Parathyroid adenoma (tissue), 2 donors: Measurements from ENCODE around the gene ARL5C.

Experiments
- H2AFZ ChIP-seq: fragments of 300-600 bp; sonication (generic); one replicate; pipeline ENCODE4 v1.7.0; 2017; ENCODE audit warnings: antibody characterized with exemption, mild to moderate bottlenecking
- H3K27ac ChIP-seq: fragments of 300-600 bp; sonication (generic); one replicate; pipeline ENCODE4 v1.7.0; 2017
- H3K27me3 ChIP-seq: fragments of 300-600 bp; sonication (generic); one replicate; pipeline ENCODE4 v1.7.0; 2017; ENCODE audit warnings: low read length; ENCODE audit not compliant: control insufficient read depth, insufficient read depth
- H3K36me3 ChIP-seq: fragments of 300-600 bp; sonication (generic); one replicate; pipeline ENCODE4 v1.7.0; 2017; ENCODE audit warnings: low read length; ENCODE audit not compliant: control insufficient read depth, insufficient read depth
- H3K4me1 ChIP-seq: fragments of 300-600 bp; sonication (generic); one replicate; pipeline ENCODE4 v1.7.0; 2017; ENCODE audit warnings: control low read depth
- H3K4me2 ChIP-seq: fragments of 300-600 bp; sonication (generic); one replicate; pipeline ENCODE4 v1.7.0; 2017; ENCODE audit warnings: low read length
- H3K4me3 ChIP-seq: fragments of 300-600 bp; sonication (generic); one replicate; pipeline ENCODE4 v1.7.0; 2017; ENCODE audit warnings: low read depth, low read length
- H3K79me2 ChIP-seq: fragments of 300-600 bp; sonication (generic); one replicate; pipeline ENCODE4 v1.7.0; 2017; ENCODE audit warnings: control low read depth
- H3K9ac ChIP-seq: fragments of 300-600 bp; sonication (generic); one replicate; pipeline ENCODE4 v1.7.0; 2017; ENCODE audit warnings: mild to moderate bottlenecking
- H3K9me3 ChIP-seq: fragments of 300-600 bp; sonication (generic); one replicate; pipeline ENCODE4 v1.7.0; 2017; ENCODE audit warnings: low read length; ENCODE audit not compliant: control insufficient read depth
- CTCF ChIP-seq: fragments of 300-600 bp; sonication (generic); IDR thresholded peaks from one replicate; pipeline ENCODE4 v1.7.0; 2017; ENCODE audit warnings: antibody characterized with exemption, mild to moderate bottlenecking
- donor health status: primary hyperparathyroidism.

Gene ARL5C

GRCh38 chr17:39200957-39201510 is 35.1 kb upstream of the ARL5C start:
- peaks cover 11% of the 10 kb centered on the region for H3K79me2 ChIP-seq
- H3K27me3 ChIP-seq: no peaks in the 10 kb centered on the region
- peak overlapping the region; percentile 91 for H3K4me2 ChIP-seq
- H3K9ac ChIP-seq: peak overlapping the region; percentile 90
- H3K27ac ChIP-seq: peak overlapping the region; percentile 98
- peaks cover 19% of the 10 kb centered on the region for H3K4me1 ChIP-seq
- H3K9me3 ChIP-seq: no peaks in the 10 kb centered on the region
- H3K4me3 ChIP-seq: peak overlapping the region; percentile 89
- TF ChIP-seq CTCF: no peak
- no peak overlapping the region for H2AFZ ChIP-seq
- no peaks in the 10 kb centered on the region for H3K36me3 ChIP-seq

- Histone ChIP-seq H3K4me1 (peaks cover 19% of the 10 kb centered on the region), H3K9ac (peak within 1 kb of the TSS; percentile 90), H2AFZ (peak within 1 kb of the TSS; percentile 89), H3K36me3 (no peaks in the 10 kb centered on the region), H3K27ac (peak within 1 kb of the TSS; percentile 98), H3K79me2 (peaks cover 11% of the 10 kb centered on the region), H3K9me3 (no peaks in the 10 kb centered on the region), H3K27me3 (no peaks in the 10 kb centered on the region), H3K4me3 (peak within 1 kb of the TSS; percentile 89), H3K4me2 (peak within 1 kb of the TSS; percentile 91)
- TF ChIP-seq CTCF: no peak
Observed at GRCh38 chr17:39200070-39200879, 34.3 kb upstream of the ARL5C start, which contains the start of gene RPL19. TSS of gene RPL19 (plus strand) at chr17:39200283. CDS start at chr17:39200345, 62 bp downstream.

GRCh38 chr17:39199820-39200069 is 33.8 kb upstream of the ARL5C start:
- peak overlapping the region; percentile 89 for H3K4me3 ChIP-seq
- H3K27me3 ChIP-seq: no peaks in the 10 kb centered on the region
- H3K4me2 ChIP-seq: peak overlapping the region; percentile 91
- H3K4me1 ChIP-seq: peaks cover 19% of the 10 kb centered on the region
- peaks cover 11% of the 10 kb centered on the region for H3K79me2 ChIP-seq
- no peaks in the 10 kb centered on the region for H3K36me3 ChIP-seq
- H3K9ac ChIP-seq: peak overlapping the region; percentile 90
- TF ChIP-seq CTCF: no peak
- H2AFZ ChIP-seq: peak overlapping the region; percentile 89
- peak overlapping the region; percentile 98 for H3K27ac ChIP-seq
- H3K9me3 ChIP-seq: no peaks in the 10 kb centered on the region

- Histone ChIP-seq H3K27ac (peak overlapping the region; percentile 61), H3K4me1 (peaks cover 19% of the 10 kb centered on the region), H2AFZ (peak overlapping the region; percentile 96), H3K36me3 (no peaks in the 10 kb centered on the region), H3K4me2 (peak overlapping the region; percentile 84), H3K79me2 (peaks cover 11% of the 10 kb centered on the region), H3K9ac (no peak overlapping the region), H3K9me3 (no peaks in the 10 kb centered on the region), H3K27me3 (no peaks in the 10 kb centered on the region), H3K4me3 (peak overlapping the region; percentile 71)
- TF ChIP-seq CTCF: no peak
Observed at GRCh38 chr17:39198186-39198566, 32.2 kb upstream of the ARL5C start.
